GM23338 (cell line): ENCODE results near the gene ADM2. TPM values are rescaled to one million over a fixed set of nuclear protein-coding genes. Genes with fewer than 3 reads are reported as not detected.

Experiments used
- ATAC-seq: fragments of 200-7000 bp; cut with Tn5 transposase; 3 replicates; pipeline ENCODE4 v1.9.1; 2020
- DNase-seq: peaks from one replicate; pipeline ENCODE4 v3.0.0-alpha.2; 2015; ENCODE audit warnings: low spot score
- H2AFZ ChIP-seq: fragments of 200-600 bp; sonication (generic); 2 replicates; pipeline ENCODE4 v1.8.0; 2016; ENCODE audit warnings: antibody characterized with exemption, mild to moderate bottlenecking, moderate library complexity
- H3F3A ChIP-seq: fragments of 200-600 bp; sonication (generic); replicated peaks from 2 replicates; pipeline ENCODE4 v1.8.0; 2017; ENCODE audit warnings: antibody characterized with exemption, mixed run types, low read depth
- H3K27ac ChIP-seq: fragments of 200-600 bp; sonication (generic); 2 replicates; pipeline ENCODE4 v1.6.1; 2016; ENCODE audit warnings: low read depth
- H3K27me3 ChIP-seq: fragments of 200-600 bp; sonication (generic); 2 replicates; pipeline ENCODE4 v1.8.0; 2016; ENCODE audit warnings: mild to moderate bottlenecking, mixed run types, moderate library complexity; ENCODE audit not compliant: insufficient read depth
- H3K36me3 ChIP-seq: fragments of 200-600 bp; sonication (generic); 2 replicates; pipeline ENCODE4 v1.8.0; 2016; ENCODE audit warnings: mild to moderate bottlenecking; ENCODE audit not compliant: insufficient read depth
- H3K4me1 ChIP-seq: fragments of 200-600 bp; sonication (generic); 2 replicates; pipeline ENCODE4 v1.8.0; 2016; ENCODE audit warnings: mild to moderate bottlenecking, moderate library complexity; ENCODE audit not compliant: insufficient read depth
- H3K4me2 ChIP-seq: fragments of 200-600 bp; sonication (generic); 2 replicates; pipeline ENCODE4 v1.7.1; 2017; ENCODE audit warnings: mixed run types
- H3K4me3 ChIP-seq: fragments of 200-600 bp; sonication (generic); 2 replicates; pipeline ENCODE4 v1.6.1; 2016; ENCODE audit warnings: mixed run types
- H3K79me2 ChIP-seq: fragments of 200-600 bp; sonication (generic); replicated peaks from 2 replicates; pipeline ENCODE4 v1.8.0; 2017; ENCODE audit warnings: mild to moderate bottlenecking; ENCODE audit not compliant: insufficient read depth
- H3K9me2 ChIP-seq: fragments of 200-600 bp; sonication (generic); 2 replicates; pipeline ENCODE4 v1.8.0; 2017; ENCODE audit not compliant: insufficient read depth
- H4K20me1 ChIP-seq: fragments of 200-600 bp; sonication (generic); replicated peaks from 2 replicates; pipeline ENCODE4 v1.8.0; 2017; ENCODE audit warnings: mild to moderate bottlenecking; ENCODE audit not compliant: insufficient read depth
- H3K27ac Mint-ChIP-seq: 2 replicates; pipeline ENCODE4 v1.8.0; 2020; ENCODE audit warnings: inconsistent platforms, mild to moderate bottlenecking, moderate library complexity, mixed read lengths
- H3K27me3 Mint-ChIP-seq: 3 replicates; pipeline ENCODE4 v1.8.0; 2022; ENCODE audit warnings: low read depth, mild to moderate bottlenecking, moderate library complexity, mixed read lengths, inconsistent platforms; ENCODE audit not compliant: insufficient read depth, poor library complexity
- H3K36me3 Mint-ChIP-seq: 3 replicates; pipeline ENCODE4 v1.8.0; 2021; ENCODE audit warnings: low read depth, mild to moderate bottlenecking, inconsistent platforms, moderate library complexity, mixed read lengths
- H3K4me1 Mint-ChIP-seq: 3 replicates; pipeline ENCODE4 v1.8.0; 2020; ENCODE audit warnings: mild to moderate bottlenecking, inconsistent platforms, mixed read lengths
- H3K4me3 Mint-ChIP-seq: 3 replicates; pipeline ENCODE4 v1.8.0; 2021; ENCODE audit warnings: moderate library complexity, mild to moderate bottlenecking, inconsistent platforms, mixed read lengths
- H3K9me3 Mint-ChIP-seq: 3 replicates; pipeline ENCODE4 v1.8.0; 2020; ENCODE audit warnings: moderate library complexity, mild to moderate bottlenecking, inconsistent platforms, mixed read lengths
- CREB1 ChIP-seq: fragments of 250-450 bp; sonication (Bioruptor Pico); IDR thresholded peaks from 2 replicates; pipeline ENCODE4 v1.5.0; 2020; ENCODE audit warnings: low read depth, mild to moderate bottlenecking, moderate library complexity
- CTCF ChIP-seq, 2 experiments: fragments of 200-600 bp in 1 of 2; sonication (generic) in 1 of 2; conservative IDR thresholded peaks; 2 replicates each; pipeline versions ENCODE4 v1.5.1 to v1.6.1; 2016 to 2017; ENCODE audit warnings: antibody characterized with exemption in 2 of 2, low read depth in 2 of 2, mild to moderate bottlenecking in 2 of 2, moderate library complexity in 1 of 2
- ETS1 ChIP-seq: IDR thresholded peaks from 2 replicates; pipeline ENCODE4 v1.6.1; 2016; ENCODE audit warnings: antibody characterized with exemption
- EZH2 ChIP-seq: fragments of 200-600 bp; sonication (generic); IDR thresholded peaks from one replicate; pipeline ENCODE4 v1.8.0; 2017; ENCODE audit warnings: antibody characterized with exemption, mild to moderate bottlenecking, low read depth; ENCODE audit not compliant: unreplicated experiment
- EZH2phosphoT487 ChIP-seq: fragments of 200-600 bp; sonication (generic); IDR thresholded peaks from one replicate; pipeline ENCODE4 v1.8.1; 2018; ENCODE audit warnings: antibody characterized with exemption; ENCODE audit not compliant: unreplicated experiment
- JUNB ChIP-seq: IDR thresholded peaks from one replicate; pipeline ENCODE4 v1.6.1; 2016; ENCODE audit warnings: antibody characterized with exemption; ENCODE audit not compliant: unreplicated experiment
- NANOG ChIP-seq: IDR thresholded peaks from 2 replicates; pipeline ENCODE4 v1.6.1; 2016; ENCODE audit warnings: antibody characterized with exemption, borderline replicate concordance
- POLR2AphosphoS5 ChIP-seq: IDR thresholded peaks from 2 replicates; pipeline ENCODE4 v1.6.1; 2016; ENCODE audit warnings: antibody characterized with exemption, low read depth
- STAT1 ChIP-seq: IDR thresholded peaks from one replicate; pipeline ENCODE4 v1.6.1; 2016; ENCODE audit warnings: antibody characterized with exemption; ENCODE audit not compliant: unreplicated experiment
- ZNF114 ChIP-seq: fragments of 250-450 bp; sonication (Bioruptor Pico); IDR thresholded peaks from 2 replicates; pipeline ENCODE4 v1.5.0; 2020; ENCODE audit warnings: mild to moderate bottlenecking, moderate library complexity
- ZNF331 ChIP-seq: fragments of 250-450 bp; sonication (Bioruptor Pico); IDR thresholded peaks from 2 replicates; pipeline ENCODE4 v1.5.0; 2020; ENCODE audit warnings: low read depth, mild to moderate bottlenecking, moderate library complexity
- ZNF462 ChIP-seq: fragments of 250-450 bp; sonication (Bioruptor Pico); IDR thresholded peaks from 2 replicates; pipeline ENCODE4 v1.5.0; 2020; ENCODE audit warnings: mild to moderate bottlenecking, moderate library complexity
- polyA plus RNA-seq: library from polyadenylated mRNA; unstranded; fragments of >200 nt; fragmentation: Nextera tagmentation; extraction: Ambion mirVana; gene quantifications from 2 replicates; pipeline ENCODE4 v1.2.1, GENCODE V29; 2016
- total RNA-seq: library from RNA; depleted of rRNA; stranded (reverse); fragments of >200 nt; shearing (Covaris generic); gene quantifications from 2 replicates; pipeline ENCODE4 v1.2.3, GENCODE V29; 2014
- TF ChIP-seq, protein P1 (sequence below): IDR thresholded peaks from one replicate; pipeline ENCODE4 v1.6.1; 2018; ENCODE audit warnings: antibody characterized with exemption; ENCODE audit not compliant: unreplicated experiment

ADM2 gene
- total and polyA plus RNA-seq, 2 experiments from 2014 or later, result 3.3 to 7.1 TPM

DNA sequence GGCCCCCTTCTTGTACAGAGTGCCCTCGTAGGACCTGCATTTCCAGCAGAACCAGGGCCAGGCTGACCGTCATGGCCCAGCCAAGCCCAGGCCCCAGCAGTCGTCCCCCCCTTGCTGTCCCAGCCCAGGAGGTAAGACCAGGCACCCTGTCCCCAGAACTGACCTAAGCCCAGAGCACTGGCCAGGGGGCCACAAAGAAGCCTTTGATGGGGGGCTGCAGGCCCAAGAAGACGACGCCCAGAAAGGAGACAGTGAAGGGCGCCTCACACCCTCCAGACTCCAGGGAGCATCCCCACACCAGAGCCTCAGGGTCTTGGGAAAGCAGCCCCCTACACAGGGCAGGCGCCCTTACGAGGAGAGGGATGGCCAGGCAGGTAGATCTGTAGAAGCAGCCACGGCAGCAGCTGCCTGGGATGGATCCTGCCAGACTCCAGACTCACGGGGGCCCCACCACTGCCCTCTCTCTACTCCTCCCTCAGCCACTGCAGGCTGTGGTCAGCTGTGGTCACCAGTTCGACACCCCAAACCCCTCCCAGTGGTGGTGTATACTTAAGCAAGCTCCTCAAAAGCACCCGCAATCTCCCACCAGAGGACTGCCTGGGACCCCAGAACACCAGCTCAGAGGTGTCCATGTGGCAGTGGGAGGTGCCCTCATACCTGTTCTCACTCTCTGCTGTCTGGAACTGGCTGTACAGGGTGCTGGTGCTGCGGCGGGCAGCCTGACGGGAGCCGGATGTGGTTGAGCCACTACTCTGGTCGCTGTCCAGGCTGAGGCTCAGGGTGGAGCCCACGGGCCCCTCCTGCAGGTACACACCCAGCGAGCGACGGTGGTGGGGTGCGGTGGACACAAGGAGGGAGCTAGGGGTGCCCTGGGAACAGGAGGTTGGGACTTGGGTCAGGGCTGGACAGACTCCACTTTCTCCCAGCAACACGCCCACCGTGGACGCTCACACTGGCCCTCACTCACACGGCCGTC is 33.5 kb upstream of the ADM2 start:
- Mint-ChIP-seq H3K4me1 (peaks cover 17% of the 10 kb centered on the region), H3K27ac (no peak overlapping the region), H3K27me3 (peaks cover 24% of the 10 kb centered on the region), H3K9me3 (no peaks in the 10 kb centered on the region), H3K36me3 (peaks cover 31% of the 10 kb centered on the region), H3K4me3 (no peak overlapping the region)
- Histone ChIP-seq H3K4me2 (no peak overlapping the region), H3K27me3 (no peaks in the 10 kb centered on the region), H3K4me3 (no peak overlapping the region), H3K27ac (no peak overlapping the region), H3F3A (peaks cover 7% of the 10 kb centered on the region; the same call in 1 of the 2 replicates), H3K36me3 (no peaks in the 10 kb centered on the region), H3K4me1 (no peaks in the 10 kb centered on the region; the same call in 1 of the 2 replicates), H3K79me2 (no peaks in the 10 kb centered on the region), H2AFZ (no peak overlapping the region), H3K9me2 (no peaks in the 10 kb centered on the region), H4K20me1 (peaks cover 20% of the 10 kb centered on the region; the same call in 1 of the 2 replicates)
- ATAC-seq (no peak), DNase-seq (no peak)
- no peak for TF ChIP-seq ETS1
- no peak for TF ChIP-seq EZH2phosphoT487
- no peak for TF ChIP-seq POLR2AphosphoS5
- TF ChIP-seq STAT1, result no peak
- no peak for TF ChIP-seq ZNF114 (CRISPR knock-in tag)
- TF ChIP-seq, protein P1, sequence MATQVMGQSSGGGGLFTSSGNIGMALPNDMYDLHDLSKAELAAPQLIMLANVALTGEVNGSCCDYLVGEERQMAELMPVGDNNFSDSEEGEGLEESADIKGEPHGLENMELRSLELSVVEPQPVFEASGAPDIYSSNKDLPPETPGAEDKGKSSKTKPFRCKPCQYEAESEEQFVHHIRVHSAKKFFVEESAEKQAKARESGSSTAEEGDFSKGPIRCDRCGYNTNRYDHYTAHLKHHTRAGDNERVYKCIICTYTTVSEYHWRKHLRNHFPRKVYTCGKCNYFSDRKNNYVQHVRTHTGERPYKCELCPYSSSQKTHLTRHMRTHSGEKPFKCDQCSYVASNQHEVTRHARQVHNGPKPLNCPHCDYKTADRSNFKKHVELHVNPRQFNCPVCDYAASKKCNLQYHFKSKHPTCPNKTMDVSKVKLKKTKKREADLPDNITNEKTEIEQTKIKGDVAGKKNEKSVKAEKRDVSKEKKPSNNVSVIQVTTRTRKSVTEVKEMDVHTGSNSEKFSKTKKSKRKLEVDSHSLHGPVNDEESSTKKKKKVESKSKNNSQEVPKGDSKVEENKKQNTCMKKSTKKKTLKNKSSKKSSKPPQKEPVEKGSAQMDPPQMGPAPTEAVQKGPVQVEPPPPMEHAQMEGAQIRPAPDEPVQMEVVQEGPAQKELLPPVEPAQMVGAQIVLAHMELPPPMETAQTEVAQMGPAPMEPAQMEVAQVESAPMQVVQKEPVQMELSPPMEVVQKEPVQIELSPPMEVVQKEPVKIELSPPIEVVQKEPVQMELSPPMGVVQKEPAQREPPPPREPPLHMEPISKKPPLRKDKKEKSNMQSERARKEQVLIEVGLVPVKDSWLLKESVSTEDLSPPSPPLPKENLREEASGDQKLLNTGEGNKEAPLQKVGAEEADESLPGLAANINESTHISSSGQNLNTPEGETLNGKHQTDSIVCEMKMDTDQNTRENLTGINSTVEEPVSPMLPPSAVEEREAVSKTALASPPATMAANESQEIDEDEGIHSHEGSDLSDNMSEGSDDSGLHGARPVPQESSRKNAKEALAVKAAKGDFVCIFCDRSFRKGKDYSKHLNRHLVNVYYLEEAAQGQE, result no peak
- no peak for TF ChIP-seq ZNF331 (CRISPR knock-in tag)
- TF ChIP-seq NANOG, result no peak
- TF ChIP-seq ZNF462, result no peak
- no peak for TF ChIP-seq CTCF (conservative IDR thresholded peaks at IDR 0.05; ENCODE audit: low read depth in 2 of 2)
- TF ChIP-seq CREB1 (CRISPR knock-in tag), result no peak
- TF ChIP-seq EZH2, result no peak
- no peak for TF ChIP-seq JUNB
